ENCODE data around the gene LRRC4C.

The LRRC4C gene

GRCh38 chr11:41414771-41415440 is 44.5 kb downstream of the LRRC4C start:
- no peak for DNase-seq

- no peak for DNase-seq
These were observed 45.6 kb downstream of the LRRC4C start for GRCh38 chr11:41413843-41414242.

- no peak for DNase-seq
These were observed 53.6 kb downstream of the LRRC4C start for GRCh38 chr11:41405812-41406211.

GRCh38 chr11:41404109-41404508 is 55.3 kb downstream of the LRRC4C start:
- no peak for DNase-seq

- no peak for DNase-seq
These were observed 56.0 kb downstream of the LRRC4C start for GRCh38 chr11:41403458-41403857.

- DNase-seq = no peak
These were observed 58.6 kb downstream of the LRRC4C start for GRCh38 chr11:41400819-41401382.

- DNase-seq = no peak
These were observed 59.3 kb downstream of the LRRC4C start for GRCh38 chr11:41400124-41400523.

- DNase-seq = no peak
These were observed 60.1 kb downstream of the LRRC4C start for GRCh38 chr11:41399323-41399722.

GRCh38 chr11:41398175-41398574 is 61.3 kb downstream of the LRRC4C start:
- DNase-seq = no peak

- no peak for DNase-seq
These were observed 64.8 kb downstream of the LRRC4C start for GRCh38 chr11:41394521-41395195.

- no peak for DNase-seq
These were observed 66.9 kb downstream of the LRRC4C start for GRCh38 chr11:41392596-41392995.

GRCh38 chr11:41389623-41390130 is 69.8 kb downstream of the LRRC4C start:
- DNase-seq = no peak

- no peak for DNase-seq
These were observed 75.1 kb downstream of the LRRC4C start for GRCh38 chr11:41384329-41384728.

GRCh38 chr11:41383768-41384167 is 75.7 kb downstream of the LRRC4C start:
- DNase-seq = no peak

- no peak for DNase-seq
These were observed 76.5 kb downstream of the LRRC4C start for GRCh38 chr11:41382927-41383326.

- no peak for DNase-seq
These were observed 80.4 kb downstream of the LRRC4C start for GRCh38 chr11:41379084-41379483.

- no peak for DNase-seq
These were observed 81.6 kb downstream of the LRRC4C start for GRCh38 chr11:41377709-41378394.

- no peak for DNase-seq
These were observed 107.6 kb downstream of the LRRC4C start for GRCh38 chr11:41351825-41352224.

- DNase-seq = no peak
These were observed 113.4 kb downstream of the LRRC4C start for GRCh38 chr11:41346042-41346441.

GRCh38 chr11:41334007-41334933 is 125.2 kb downstream of the LRRC4C start:
- DNase-seq = no peak

- DNase-seq = no peak
These were observed 126.1 kb downstream of the LRRC4C start for GRCh38 chr11:41333357-41333756.

- DNase-seq = no peak
These were observed 131.1 kb downstream of the LRRC4C start for GRCh38 chr11:41328324-41328723.
